GM21723 (cell line): ENCODE data around the gene LYPD6.
"Not testable (repeated sequence)": the region's sequence is repeated elsewhere in the genome, so short reads cannot be mapped to it uniquely, and the experiment has no call there.

Source experiments
- ATAC-seq: cut with Tn5 transposase; IDR thresholded peaks from one replicate; pipeline ENCODE4 v1.9.1; 2021; ENCODE audit warnings: mild to moderate bottlenecking, moderate library complexity; ENCODE audit not compliant: unreplicated experiment

The LYPD6 gene

DNA sequence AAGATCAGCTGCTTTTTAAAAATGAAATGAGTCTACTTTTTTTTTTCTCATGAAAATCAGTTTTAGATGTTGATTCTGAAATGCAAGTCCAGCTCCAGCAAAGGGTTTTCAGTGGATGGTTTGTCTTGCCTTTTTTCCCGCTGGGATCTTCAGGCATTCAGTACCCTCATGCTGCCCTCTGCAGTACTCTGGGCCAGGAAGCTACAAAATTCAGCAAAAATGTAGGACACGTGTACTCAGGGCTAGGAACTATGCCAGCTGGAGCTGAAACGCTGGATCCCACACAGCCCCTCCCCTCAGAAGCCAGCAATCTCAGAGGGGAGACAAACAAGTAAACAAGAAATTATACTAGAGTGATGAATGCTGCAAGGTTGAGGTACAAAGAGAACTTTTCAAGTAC, 159.9 kb downstream of the LYPD6 start:
- ATAC-seq: no peak

DNA sequence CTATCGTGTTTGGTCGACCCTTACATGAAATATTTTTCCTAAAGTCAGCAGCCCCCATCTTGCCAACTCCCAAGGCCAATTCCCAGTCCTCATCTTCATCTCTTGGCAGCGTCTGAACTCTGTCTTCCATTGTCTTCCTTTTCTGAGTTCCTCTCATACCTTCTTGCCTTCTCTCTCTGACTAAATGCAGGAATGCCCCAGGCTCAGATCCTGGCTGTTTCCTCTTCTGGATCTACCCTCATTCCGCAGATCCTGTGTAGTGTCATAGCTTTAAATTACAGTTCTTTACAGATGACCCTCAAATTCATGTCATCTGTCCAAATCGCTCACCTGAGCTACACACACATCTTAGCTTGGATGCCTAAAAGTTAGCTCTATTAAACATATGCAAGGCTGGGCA, 162.5 kb downstream of the LYPD6 start:
- no peak for ATAC-seq

DNA sequence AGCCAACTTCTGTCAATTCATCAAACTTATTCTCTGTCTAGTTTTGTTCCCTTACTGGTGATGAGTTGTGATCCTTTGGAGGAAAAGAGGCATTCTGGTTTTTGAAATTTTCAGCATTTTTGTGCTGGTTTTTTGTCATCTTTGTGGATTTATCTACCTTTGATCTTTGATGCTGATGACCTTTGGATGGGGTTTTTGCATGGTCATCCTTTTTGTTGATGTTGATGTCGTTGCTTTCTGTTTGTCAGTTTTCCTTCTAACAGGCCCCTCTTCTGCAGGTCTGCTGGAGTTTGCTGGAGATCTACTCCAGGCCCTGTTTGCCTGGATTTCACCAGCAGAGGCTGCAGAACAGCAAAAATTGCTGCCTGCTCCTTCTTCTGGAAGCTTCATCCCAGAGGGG, 168.8 kb downstream of the LYPD6 start:
- ATAC-seq: not testable (repeated sequence)

DNA sequence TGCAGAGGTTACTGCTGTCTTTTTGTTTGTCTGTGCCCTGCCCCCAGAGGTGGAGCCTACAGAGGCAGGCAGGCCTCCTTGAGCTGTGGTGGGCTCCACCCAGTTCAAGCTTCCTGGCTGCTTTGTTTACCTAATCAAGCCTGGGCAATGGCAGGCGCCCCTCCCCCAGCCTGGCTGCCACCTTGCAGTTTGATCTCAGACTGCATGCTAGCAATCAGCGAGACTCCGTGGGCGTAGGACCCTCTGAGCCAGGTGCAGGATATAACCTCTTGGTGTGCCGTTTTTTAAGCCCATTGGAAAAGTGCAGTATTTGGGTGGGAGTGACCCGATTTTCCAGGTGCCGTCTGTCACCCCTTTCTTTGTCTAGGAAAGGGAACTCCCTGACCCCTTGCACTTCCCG, 176.4 kb downstream of the LYPD6 start:
- ATAC-seq: not testable (repeated sequence)

DNA sequence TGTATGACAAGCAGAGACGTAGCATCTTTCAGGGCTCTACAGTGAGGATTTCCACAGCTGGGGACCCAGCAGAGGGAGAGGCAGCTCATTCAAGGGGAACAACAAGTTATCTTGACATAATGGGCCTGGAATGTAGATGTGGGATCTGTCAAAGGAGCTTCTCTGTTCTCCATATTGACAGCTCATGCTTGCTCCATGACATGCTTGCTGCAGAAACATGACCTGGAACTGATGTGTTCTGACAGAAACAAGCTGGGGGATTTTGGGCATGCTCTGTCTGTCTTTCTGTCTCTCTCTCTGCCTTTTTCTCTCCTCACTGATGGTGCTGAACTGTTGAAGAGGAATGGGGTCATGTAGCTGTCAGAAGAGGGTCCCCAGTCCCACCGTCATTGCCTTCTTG, 177.6 kb downstream of the LYPD6 start:
- ATAC-seq: no peak

DNA sequence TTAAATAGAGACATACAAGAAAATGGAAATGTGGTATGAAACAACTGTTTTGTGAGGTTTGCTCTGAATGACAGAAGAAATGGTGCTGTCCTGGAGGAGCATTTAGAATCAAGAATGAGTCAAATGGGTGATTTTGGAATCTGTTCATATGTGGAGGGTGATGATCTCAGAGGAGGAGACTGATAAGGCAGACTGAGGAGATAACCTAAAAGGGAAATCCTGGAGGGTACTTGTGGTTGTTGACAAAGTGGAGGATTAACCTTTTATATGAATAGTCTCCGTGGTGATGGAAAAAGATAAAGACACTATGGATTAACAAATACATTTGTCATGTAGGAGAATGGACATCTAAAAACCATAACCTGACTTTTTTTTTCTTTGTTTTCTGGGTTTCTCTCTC, 183.1 kb downstream of the LYPD6 start:
- ATAC-seq: no peak
